Posterior cingulate gyrus (tissue), 11 donors: ENCODE results near the gene TUBG2.

Experiments used
- DNase-seq, 10 donors: peaks; one replicate each; pipeline versions ENCODE4 v3.0.0 to v3.0.0-alpha.2; 2020 to 2021; ENCODE audit warnings: mixed read lengths in 3 of 10
- intact Hi-C: fragments of 100-400 bp; cut with DNase I; formaldehyde crosslinking; loops from one replicate; pipeline ENCODE4 v1.15.1; 2023

Gene TUBG2

DNA sequence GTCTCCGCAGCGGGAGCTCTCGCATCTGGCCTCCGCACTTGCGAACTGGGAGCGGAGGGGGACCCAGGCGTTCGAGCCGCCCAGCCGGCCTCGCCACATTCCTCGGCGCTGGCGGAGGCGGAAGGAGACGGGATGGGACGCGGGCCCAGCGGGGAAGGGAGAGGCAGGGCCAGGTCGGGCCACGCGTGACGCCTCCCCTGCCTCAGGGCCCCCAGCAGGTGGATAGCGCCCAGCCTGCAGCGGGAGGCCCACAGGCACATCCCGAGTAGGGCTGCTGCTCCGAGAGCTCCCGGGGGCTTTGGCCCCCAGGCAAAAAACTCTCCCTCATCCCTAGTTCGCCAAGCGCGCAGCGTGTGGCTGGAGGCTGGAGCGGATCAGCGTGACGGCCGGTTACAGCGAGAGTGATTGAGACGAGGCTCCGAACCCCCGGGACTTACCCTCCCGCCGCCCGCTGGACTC lies 16.9 kb downstream of the TUBG2 start:
- peak in 4 of 10 donors; percentile 38 to 85 (median 82) for DNase-seq
- intact Hi-C loops: loop anchor here (2.0 to 5.0 kb wide), 2 partner anchors 99 to 269 kb away; partner anchors contain the start of gene PSMC3IP

DNA sequence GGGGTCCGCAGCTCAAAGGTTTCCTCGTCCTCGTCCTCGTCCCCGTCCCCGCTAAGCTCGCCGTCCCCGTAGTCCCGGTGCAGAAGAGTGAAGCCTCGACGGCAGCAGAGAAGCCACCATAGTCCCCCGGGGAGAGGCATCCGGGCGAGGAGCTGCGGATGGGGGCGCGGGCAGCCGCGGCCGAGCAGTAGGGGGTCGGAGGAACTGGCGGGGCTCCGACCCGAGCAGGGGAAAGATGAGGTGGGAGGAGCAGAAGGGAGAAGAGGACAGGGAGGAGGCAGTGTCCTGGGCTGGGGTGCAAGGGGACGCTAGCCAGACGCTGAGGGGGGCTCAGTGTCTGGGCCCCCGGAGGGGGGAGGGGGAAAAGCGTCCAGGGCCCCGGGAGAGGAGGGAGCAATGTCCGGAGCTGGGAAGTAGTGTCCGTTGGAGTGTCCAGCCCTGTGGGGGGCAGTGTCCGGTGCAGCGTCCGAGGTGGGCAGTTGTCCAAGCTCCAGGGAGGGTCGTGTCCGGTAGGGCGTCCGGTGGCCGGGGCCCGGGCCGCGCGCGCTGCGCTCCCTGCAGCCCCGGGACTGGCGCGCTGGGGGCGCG lies 17.4 kb downstream of the TUBG2 start, which contains the start of gene PLEKHH3:
Gene PLEKHH3 (minus strand): TSS at position 571 of the 588 bp plus-strand sequence. CDS start 431 bp downstream, at position 140.
- peak in 2 of 10 donors; percentile 76 to 87 for DNase-seq
- intact Hi-C loops: loop anchor here (2.0 to 5.0 kb wide), 2 partner anchors 100 to 269 kb away; partner anchors contain the start of gene PSMC3IP

- DNase-seq: peak; percentile 99 to 100 (median 100)
- intact Hi-C loops: loop anchor here (2.0 to 5.0 kb wide), 2 partner anchors 100 to 270 kb away; partner anchors contain the start of gene PSMC3IP
Measured at GRCh38 chr17:42677012-42677857, 18.2 kb downstream of the TUBG2 start.

GRCh38 chr17:42677921-42678781 lies 19.1 kb downstream of the TUBG2 start:
- intact Hi-C loops: loop anchor here (2.0 to 5.0 kb wide), 2 partner anchors 101 to 271 kb away; partner anchors contain the start of gene PSMC3IP
- peak; percentile 71 to 98 (median 82) for DNase-seq

GRCh38 chr17:42678951-42679491 lies 19.9 kb downstream of the TUBG2 start:
- peak in 3 of 10 donors; percentile 40 to 68 (median 63) for DNase-seq
- intact Hi-C loops: loop anchor here (1.0 to 5.0 kb wide), 2 partner anchors 70 to 272 kb away; partner anchors contain the start of genes RETREG3 and TUBG1

GRCh38 chr17:42679492-42680330 lies 20.6 kb downstream of the TUBG2 start:
- intact Hi-C loops: loop anchor here (1.0 to 5.0 kb wide), 2 partner anchors 70 to 272 kb away; partner anchors contain the start of genes RETREG3 and TUBG1
- DNase-seq: peak; percentile 36 to 96 (median 68)

DNA sequence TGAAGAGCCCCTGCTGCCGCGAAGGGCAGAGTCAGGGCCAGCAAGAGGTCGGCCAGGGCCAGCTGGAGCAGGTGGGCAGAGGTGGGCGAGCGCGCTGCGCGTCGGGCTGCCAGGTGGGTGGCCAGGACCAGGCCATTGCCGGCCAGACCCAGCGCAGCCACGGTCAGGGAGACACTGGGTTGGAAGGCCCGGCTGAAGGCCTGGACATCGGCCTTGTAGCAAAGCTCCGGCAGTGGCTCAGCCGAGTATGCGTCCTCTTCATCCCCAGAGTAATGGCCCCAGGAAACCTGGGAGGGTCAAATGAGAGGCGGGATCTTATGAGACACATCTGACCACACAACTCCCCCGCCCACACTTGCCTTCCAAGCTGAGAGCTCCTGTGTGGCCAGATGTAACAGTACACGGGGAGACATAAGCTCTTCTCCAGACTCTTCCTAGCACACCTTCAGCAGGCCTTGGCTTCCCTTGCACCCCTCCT lies 21.3 kb downstream of the TUBG2 start:
- DNase-seq: peak in 2 of 10 donors; percentile 62 to 77
- intact Hi-C loops: no loop called here

DNA sequence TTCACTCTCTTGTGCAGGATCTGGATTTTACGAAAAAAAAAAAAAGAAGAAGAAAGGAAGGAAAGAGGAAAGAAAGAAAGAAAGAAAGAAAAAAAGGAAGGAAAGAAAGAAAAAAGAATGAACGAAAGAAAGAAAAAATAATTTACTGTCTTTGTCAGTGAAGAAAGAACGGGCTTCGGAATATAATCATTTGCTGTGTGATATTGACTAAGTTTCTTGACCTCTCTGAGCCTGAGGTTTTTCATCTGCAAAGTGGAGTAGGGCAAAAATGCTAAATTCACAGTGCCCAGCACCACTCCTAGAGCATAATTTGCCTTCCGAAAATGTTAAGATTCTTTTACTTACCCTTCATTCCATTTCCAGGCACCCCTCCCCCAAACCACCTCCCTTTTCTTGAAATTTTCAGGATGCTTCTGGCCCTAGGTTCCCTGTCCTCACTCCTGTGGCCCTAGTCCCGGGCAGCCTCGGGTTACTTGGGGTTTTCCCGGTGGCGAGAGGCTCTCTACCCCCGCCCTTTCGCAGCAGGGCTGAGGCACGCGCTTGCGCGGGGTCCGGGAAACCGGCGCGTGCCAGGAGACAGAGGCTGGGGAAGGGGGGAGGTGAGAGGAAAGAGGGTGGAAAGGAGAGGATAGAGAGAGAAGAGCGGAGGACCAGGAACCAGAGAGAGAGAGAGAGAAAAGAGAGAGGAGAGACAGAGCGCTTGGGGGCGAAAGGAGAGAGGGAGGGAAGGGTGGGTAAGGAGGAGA lies 23.1 kb downstream of the TUBG2 start, which contains the start of gene CNTNAP1:
Gene CNTNAP1 (plus strand): TSS at position 556 of the 746 bp plus-strand sequence. CDS start 299 bp downstream, outside the sequence.
- intact Hi-C loops: no loop called here
- DNase-seq: peak; percentile 35 to 95 (median 72)

- intact Hi-C loops: no loop called here
- DNase-seq: peak in 9 of 10 donors; percentile 39 to 94 (median 64)
Measured at GRCh38 chr17:42682722-42683403, 23.8 kb downstream of the TUBG2 start.

DNA sequence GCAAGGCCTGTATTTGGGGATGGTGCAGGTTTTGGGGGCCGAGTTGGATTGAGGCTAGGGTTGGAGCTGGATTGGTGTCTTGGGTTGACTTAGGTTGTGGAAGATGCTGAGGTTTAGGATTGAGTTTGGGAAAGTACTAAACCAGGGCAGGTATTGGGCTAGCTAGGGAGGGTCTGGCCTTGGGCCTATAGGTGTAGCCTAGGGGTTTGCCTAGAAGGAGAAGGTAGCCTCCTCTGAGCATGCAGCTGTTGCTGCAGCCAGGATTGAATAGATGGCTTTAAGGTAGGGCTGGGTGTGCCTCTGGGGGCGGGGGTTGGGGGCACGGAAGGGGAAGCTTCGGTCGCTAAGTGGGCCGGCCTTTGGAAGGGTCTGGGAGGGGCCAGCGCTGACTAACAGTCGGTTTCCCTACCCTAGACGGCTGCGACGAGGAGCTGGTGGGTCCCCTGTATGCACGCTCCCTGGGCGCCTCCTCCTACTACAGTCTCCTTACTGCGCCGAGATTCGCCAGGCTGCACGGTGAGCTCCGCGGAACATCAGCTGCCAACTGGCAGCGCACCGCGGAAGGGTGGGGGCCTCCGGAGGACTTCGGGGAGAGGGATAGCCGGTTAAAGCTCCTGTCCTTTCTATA lies 24.4 kb downstream of the TUBG2 start:
- intact Hi-C loops: no loop called here
- DNase-seq: peak in 9 of 10 donors; percentile 30 to 96 (median 73)

DNA sequence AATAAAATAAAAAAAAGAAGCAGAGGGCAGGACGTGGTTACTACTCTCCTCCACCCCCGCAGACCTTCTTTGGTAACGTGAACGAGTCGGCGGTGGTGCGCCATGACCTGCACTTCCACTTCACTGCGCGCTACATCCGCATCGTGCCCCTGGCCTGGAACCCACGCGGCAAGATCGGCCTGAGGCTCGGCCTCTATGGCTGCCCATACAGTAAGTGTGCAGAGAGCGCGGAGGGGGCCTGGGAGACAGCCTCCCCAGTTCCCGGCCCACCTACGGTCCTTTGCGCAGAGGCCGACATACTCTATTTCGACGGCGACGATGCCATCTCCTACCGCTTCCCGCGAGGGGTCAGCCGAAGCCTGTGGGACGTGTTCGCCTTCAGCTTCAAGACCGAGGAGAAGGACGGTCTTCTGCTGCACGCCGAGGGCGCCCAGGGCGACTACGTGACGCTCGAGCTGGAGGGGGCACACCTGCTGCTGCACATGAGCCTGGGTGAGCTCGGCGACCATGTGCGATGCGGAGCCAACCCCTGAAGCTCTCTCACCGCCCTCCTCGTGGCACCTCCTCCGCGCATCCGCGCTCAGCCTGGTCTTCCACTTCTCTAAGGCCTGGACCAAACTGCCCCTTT lies 26.0 kb downstream of the TUBG2 start:
- peak in 1 of 10 donors; percentile 84 for DNase-seq
- intact Hi-C loops: no loop called here

DNA sequence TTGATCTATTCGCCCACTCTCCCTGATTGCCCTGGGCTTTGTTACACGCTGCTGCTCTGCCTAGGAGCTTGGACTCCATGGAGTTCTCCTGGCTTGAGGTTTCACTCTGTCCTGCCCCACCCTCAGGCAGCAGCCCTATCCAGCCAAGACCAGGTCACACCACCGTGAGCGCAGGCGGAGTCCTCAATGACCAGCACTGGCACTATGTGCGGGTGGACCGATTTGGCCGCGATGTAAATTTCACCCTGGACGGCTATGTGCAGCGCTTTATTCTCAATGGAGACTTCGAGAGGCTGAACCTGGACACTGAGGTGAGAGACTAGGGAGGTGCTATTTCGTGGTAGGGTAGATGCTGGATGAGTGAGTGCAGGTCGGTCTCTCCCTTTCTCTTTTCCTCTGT lies 26.7 kb downstream of the TUBG2 start:
- intact Hi-C loops: no loop called here
- peak in 2 of 10 donors; percentile 66 to 72 for DNase-seq

- DNase-seq: peak in 3 of 10 donors; percentile 64 to 83 (median 83)
- intact Hi-C loops: no loop called here
Measured at GRCh38 chr17:42686520-42687128, 27.5 kb downstream of the TUBG2 start.

DNA sequence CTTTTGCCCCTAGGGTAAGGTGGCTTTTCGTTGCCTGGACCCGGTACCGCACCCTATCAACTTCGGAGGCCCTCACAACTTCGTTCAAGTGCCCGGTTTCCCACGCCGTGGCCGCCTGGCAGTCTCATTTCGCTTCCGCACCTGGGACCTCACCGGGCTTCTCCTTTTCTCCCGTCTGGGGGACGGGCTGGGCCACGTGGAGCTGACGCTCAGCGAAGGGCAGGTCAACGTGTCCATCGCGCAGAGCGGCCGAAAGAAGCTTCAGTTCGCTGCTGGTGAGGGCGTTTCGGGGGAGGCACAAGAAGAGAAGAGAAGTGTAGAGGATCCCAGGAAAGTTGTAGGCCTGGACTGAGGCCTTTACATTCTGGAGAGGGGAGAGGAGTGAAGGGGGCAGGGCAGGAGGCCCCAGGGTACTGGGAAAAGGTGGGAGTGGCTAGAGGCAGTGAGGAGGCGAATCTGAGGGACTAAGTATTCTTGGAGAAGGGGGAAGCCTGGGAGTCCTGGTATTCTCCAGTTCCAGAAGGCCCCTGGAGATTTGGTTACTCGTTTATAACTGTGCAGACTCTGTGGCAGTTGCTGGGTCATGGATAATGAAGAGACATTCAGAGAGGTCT lies 28.7 kb downstream of the TUBG2 start:
- intact Hi-C loops: no loop called here
- DNase-seq: peak in 1 of 10 donors; percentile 81

- DNase-seq: peak in 3 of 10 donors; percentile 38 to 72 (median 68)
- intact Hi-C loops: no loop called here
Measured at GRCh38 chr17:42690596-42690995, 31.5 kb downstream of the TUBG2 start.
